GM19397 (cell line): ENCODE data around the gene U2SURP.
"Not testable (repeated sequence)": the region's sequence is repeated elsewhere in the genome, so short reads cannot be mapped to it uniquely, and the experiment has no call there.

Source experiments
- ATAC-seq: cut with Tn5 transposase; IDR thresholded peaks from one replicate; pipeline ENCODE4 v1.9.1; 2021; ENCODE audit warnings: mild to moderate bottlenecking, moderate library complexity; ENCODE audit not compliant: unreplicated experiment

U2SURP gene

DNA sequence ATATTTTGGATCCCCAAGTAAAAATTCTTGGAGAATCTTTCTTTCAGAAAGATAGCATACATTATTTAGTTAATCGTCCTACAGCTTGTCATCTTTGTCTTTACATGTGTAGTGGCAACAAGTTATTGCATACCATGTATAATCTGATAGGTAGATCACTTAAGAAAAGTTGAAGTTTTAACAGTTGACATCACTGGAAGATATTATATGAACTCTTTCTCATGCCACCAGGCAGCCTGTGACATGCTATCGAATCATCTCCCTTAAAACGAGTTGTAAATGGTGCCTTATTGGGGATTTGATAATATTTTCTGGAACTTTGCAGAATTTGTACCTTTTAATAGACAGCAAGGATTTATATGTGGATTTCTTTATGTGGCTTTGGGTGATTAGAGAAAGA lies 8.7 kb downstream of the U2SURP start:
- no peak for ATAC-seq

DNA sequence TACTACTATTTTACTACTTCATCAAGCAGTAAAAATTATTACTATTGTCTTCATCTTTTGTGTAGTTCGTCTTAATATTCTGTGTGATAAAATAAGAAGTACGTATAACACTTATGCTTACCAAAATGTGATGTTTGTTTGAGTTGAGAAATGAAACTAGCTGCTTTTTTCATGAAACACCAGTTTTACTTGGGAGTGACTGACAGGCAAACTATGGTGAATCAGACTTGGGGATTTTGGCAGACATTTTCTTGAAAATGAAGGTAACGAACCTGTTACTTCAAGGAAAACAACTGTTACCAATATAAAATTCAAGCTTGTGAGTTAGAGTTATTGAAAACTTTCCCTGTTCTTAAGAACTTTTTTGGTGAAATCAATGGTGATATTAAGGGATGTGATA lies 10.3 kb downstream of the U2SURP start:
- ATAC-seq: no peak

GRCh38 chr3:143014921-143015320 lies 13.6 kb downstream of the U2SURP start:
- no peak for ATAC-seq

- no peak for ATAC-seq
Observed at GRCh38 chr3:143016321-143016972, 15.1 kb downstream of the U2SURP start.

DNA sequence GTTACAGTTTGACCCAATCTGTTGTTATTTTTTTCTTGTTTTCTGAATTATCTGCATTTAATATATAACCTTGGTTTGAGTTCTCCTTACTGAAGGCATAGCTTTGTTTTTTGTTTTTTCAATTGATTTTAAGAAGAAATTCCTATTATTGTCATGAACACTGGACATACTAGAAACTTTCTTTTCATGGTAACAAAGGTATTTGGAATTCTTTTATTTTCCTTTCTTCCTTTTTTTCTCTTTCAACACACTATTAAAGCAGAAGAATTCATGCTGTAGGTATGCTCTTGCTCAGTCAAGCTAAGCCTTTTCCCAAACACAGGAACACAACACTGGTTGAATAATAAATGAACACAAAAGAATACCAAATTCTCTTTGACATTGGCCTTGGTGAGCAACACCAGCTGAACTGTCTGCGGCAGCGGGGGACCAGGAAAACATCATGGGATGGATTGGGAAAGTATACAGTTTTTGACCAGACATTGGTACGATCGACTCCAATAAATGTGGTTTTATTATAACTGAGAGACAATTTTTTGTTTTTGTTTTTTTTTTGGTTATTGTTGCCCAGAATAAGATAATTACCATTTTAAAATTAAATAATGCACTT lies 23.1 kb downstream of the U2SURP start:
- no peak for ATAC-seq

GRCh38 chr3:143031327-143031726 lies 30.0 kb downstream of the U2SURP start:
- ATAC-seq: no peak

GRCh38 chr3:143031796-143032387 lies 30.5 kb downstream of the U2SURP start:
- ATAC-seq: not testable (repeated sequence)

DNA sequence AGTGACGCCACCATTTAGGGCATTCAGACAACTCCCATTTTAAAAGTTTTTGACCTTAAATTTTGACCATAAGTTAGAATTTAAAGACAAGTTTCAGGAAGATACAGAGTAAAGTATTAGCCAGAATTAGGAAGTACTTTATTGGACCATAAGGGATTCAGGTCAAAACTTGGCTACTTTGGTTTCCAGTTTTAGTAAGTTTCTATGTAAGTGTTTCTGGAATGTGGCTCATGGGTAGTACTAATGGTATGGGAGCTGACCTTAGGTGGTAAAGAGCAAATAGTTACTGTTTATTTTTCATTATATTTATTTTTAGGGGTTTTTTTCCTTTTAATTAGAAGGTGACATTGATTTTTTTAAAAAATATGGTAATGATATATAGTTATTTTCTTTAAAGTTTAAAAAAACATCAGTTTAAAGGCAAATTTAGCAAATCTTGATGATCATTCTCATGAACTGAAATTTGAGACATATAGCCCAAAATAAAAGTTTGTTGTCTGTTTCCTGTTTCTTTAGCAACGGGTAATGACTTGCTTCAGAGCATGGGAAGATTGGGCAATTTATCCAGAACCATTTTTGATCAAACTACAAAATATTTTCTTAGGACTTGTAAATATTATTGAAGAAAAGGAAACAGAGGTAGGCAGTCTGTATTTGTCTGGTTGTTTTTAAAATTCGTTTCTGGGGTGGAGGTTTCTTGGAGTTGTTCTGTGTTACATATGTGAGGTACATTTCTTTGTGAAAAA lies 34.3 kb downstream of the U2SURP start:
- ATAC-seq: no peak

GRCh38 chr3:143036557-143036956 lies 35.2 kb downstream of the U2SURP start:
- ATAC-seq: no peak

GRCh38 chr3:143037867-143038266 lies 36.5 kb downstream of the U2SURP start:
- ATAC-seq: no peak

DNA sequence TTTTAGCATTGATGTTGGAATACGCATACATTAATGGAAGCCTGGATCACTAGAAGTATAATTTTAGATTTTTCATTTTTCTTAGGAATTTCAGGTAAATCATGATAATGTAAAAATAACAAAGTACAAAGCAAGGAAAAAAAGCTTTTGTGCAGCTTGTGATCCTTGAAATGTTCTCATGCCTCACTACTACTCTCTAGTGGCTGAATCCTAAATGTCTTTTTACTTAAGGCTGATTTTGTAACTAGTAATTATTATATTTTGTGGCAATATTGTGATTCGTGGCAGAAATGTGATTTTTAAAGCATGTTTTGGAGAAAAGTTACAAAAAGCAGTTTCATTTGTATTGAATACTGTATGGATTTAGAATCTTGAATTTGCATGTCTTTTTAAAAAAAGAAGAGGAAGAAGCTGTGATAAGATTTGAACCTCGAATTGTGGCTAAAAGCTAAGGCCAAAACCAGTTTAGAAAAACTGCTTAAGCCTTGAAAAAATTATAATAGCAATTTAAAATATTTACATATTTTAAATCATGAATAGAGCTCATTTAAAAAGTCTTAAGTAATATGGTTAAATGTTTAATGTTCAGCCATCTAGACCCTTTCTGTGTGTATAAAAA lies 39.0 kb downstream of the U2SURP start:
- ATAC-seq: no peak

GRCh38 chr3:143041903-143042302 lies 40.5 kb downstream of the U2SURP start:
- no peak for ATAC-seq

- ATAC-seq: no peak
Observed at GRCh38 chr3:143045639-143046038, 44.3 kb downstream of the U2SURP start.

DNA sequence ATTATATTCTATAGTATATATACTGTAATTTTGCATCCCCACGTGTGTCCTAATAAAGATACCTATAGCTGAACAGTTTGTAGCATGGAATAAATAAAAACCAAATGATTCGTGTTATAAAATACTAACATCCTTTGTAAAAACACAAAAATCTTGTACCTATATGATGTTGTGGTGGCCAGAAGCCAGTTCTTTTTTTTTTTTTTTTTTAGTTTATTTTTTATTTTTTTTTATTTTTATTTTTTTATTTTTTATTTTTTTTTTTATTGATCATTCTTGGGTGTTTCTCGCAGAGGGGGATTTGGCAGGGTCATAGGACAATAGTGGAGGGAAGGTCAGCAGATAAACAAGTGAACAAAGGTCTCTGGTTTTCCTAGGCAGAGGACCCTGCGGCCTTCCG lies 44.7 kb downstream of the U2SURP start:
- ATAC-seq: not testable (repeated sequence)

DNA sequence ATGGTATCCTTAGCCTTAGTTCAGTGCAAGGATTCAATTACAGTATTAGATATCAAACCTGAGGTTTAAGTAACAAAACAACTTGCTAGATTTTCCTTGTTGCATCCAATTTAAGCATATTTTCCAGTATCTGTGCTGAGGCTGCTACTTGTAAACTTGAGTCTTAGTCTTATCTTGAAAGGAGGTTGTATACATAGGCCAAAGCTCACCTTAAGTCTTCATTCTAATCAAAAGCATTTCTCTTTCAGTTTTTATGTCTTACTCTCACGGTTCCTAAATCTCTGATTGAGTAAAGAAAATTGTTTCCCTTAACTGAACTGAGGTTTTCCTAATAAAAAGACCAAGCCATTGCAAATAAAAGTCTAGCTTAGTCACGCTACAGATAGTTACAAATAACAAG lies 52.6 kb downstream of the U2SURP start:
- no peak for ATAC-seq

DNA sequence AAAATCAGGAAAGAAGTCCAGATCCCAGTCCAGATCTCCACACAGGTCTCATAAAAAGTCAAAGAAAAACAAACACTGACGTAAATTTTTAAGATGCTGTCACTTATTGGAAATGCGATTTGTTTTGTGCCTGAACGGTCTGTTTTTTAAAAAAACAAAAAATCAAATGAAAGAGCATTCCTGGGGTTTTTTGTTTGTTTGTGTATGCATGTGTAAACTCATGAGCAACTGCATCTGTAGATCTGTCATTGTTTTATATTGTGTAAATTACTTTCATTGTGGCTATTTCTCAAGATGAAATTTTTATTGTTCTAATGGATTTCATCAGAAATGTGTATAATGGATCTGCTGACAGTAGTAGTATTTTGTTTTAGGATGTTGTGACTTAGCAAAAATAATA lies 55.0 kb downstream of the U2SURP start:
- ATAC-seq: no peak

GRCh38 chr3:143060906-143061305 lies 59.5 kb downstream of the U2SURP start:
- ATAC-seq: peak; percentile 91

GRCh38 chr3:143063018-143063417 lies 61.6 kb downstream of the U2SURP start:
- no peak for ATAC-seq

- no peak for ATAC-seq
Observed at GRCh38 chr3:143064777-143065176, 63.4 kb downstream of the U2SURP start.

DNA sequence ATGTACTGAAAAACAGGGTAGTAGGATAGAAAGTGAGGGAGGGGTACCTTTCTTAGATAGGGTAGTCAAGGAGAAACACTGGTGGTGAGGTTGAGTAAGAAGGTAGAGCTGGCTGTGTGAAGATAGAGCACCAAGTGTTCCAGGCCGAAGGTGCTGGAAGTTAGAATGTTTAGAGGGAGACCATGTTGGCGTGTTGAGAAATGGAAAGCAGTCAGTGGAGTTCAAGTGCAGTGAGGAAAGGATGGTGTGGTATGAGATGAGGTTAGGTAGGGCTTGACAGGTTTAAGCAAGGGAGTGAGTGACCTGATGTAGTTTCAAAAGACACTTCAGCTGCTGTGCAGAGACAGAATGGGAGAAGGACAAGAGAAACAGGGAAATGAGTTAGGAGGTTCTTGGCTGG lies 64.0 kb downstream of the U2SURP start:
- ATAC-seq: no peak

- no peak for ATAC-seq
Observed at GRCh38 chr3:143066033-143066432, 64.7 kb downstream of the U2SURP start.
